GM12875 (cell line): ENCODE results near the gene EGF.
A peak's percentile ranks its signal among the peaks of the same experiment; 100 is the strongest.
"Not testable (repeated sequence)": the region's sequence is repeated elsewhere in the genome, so short reads cannot be mapped to it uniquely, and the experiment has no call there.

ENCODE experiments used
- H3K4me3 ChIP-seq: one replicate; pipeline ENCODE4 v1.5.1; 2011; ENCODE audit warnings: low read depth, low read length, control low read depth
- CTCF ChIP-seq: IDR thresholded peaks from 2 replicates; pipeline ENCODE4 v1.5.1; 2011; ENCODE audit warnings: low read depth, mild to moderate bottlenecking, control low read depth, inconsistent platforms, low read length, moderate library complexity, borderline replicate concordance; ENCODE audit not compliant: insufficient read depth

Gene EGF

GRCh38 chr4:110033355-110034025 is 120.8 kb downstream of the EGF start:
- TF ChIP-seq CTCF: no peak
- H3K4me3 ChIP-seq: no peak overlapping the region

- H3K4me3 ChIP-seq: no peak overlapping the region
Measured at GRCh38 chr4:110034026-110034393, 121.3 kb downstream of the EGF start.

DNA sequence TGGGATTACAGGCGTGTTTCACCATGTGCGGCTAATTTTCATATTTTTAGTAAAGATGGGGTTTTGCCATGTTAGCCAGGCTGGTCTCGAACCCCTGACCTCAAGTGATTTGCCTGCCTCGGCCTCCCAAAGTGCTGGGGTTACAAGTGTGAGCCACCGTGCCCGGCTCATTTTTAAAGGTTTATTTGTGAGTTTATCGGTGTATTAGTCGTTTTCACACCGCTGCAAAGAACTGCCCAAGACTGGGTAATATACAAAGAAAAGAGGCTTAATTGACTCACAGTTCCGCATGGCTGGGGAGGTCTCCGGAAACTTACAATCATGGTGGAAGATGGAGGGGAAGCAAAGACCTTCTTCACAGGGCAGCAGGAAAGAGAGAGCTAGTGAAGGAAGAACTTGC is 126.5 kb downstream of the EGF start:
- H3K4me3 ChIP-seq: not testable (repeated sequence)

More at GRCh38 chr4:110034026-110034393, 121.3 kb downstream of the EGF start:
- no peak for TF ChIP-seq CTCF

DNA sequence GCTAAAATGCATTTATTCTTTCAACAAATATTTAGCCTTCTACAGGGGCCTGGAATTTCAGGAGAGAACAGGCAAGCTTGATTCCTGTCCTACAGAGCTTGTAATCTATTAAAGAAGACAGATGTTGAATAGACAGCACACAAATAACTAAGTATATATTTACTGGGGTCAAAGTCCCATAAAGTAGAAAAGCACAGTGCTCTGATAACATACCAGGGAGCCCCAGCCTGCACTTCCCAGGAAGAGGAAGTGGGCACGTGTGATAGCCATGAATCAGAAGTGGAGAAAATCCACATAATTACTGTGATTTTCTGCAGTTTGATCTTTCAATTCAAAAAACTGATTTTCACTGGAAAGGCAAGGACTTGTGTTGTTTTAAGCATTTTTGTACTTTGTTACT is 129.1 kb downstream of the EGF start:
- no peak overlapping the region for H3K4me3 ChIP-seq

GRCh38 chr4:110042545-110043517 is 130.1 kb downstream of the EGF start:
- no peak for TF ChIP-seq CTCF
- no peak overlapping the region for H3K4me3 ChIP-seq

More for the DNA sequence above, 129.1 kb downstream of the EGF start:
- TF ChIP-seq CTCF: no peak

DNA sequence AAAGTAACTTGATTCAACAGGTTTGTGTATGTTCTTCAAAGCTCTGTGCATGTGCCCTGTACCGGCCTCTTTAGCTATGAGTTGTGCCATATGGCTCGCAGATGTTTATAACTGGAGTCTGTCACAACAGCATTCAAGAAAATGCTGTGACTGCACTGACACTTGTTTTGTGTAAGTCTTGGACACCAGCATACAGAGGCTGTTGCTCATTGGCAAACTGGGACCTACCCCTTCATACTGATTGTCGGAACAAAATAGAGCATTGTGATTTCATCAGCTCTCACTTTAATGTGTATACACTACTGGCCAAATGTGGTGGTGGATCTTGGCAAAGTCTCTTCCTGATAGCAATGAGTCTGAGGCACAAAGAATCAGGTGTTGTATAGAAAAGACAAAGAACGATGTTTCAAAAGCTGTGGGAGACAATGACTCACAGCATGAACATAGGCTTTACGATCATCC is 133.9 kb downstream of the EGF start:
- no peak for TF ChIP-seq CTCF
- no peak overlapping the region for H3K4me3 ChIP-seq

DNA sequence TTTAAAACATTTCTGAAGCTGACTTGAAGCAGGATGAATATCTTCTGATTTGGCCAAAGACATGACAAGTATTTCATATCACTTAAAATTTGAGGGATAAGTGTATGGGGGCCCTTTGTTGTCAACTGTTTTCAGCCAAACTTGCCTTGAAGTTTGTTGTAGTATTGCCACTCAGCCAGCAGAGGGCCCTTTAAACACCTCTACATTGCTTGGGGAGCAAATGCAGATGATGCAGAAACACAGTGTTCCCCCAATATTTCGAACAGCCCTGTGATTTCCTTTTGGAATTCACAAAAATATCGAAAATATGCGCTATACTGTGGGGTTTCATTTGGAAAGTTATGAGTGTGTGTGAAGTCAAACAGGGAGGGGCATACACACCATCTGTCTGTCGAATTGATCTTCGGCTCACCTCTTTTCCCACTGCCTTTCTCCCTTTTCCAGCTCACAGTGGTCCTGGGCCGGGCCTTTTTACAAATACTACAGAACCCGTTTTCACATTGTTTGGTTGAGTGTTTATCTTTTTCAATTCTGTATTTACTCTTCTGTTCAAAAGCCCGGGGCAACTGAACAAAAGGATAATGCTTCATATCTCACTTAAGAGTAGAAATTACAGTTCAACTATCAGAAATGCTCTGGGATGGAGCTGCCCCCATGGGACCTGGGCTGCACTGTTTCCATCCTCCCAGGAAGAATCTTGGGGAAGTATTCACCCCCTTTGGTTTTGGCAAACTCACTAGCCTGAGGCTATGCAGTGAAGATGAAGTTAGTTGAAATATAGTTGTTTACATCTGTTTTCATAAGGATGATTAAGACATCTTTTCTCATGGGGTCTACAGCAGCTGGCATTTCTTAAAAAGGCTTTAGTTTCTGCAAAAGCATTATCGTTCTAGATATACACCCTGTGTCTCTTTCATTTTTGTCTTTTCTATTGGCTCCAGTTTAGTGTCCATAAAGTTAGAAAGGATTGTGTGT is 137.6 kb downstream of the EGF start:
- TF ChIP-seq CTCF: peak; percentile 82
- no peak overlapping the region for H3K4me3 ChIP-seq
